ENCODE data around the gene DHX34. TPM values are rescaled to one million over a fixed set of nuclear protein-coding genes. Genes with fewer than 3 reads are reported as not detected.

Gene DHX34
- total RNA-seq, 4 donors from 2014 or later, result 10.7 to 20.8 (median 17.7) TPM

- 78 to 88% methylated on average over 13 of the region's 21 CpGs for WGBS, 2 donors
- peaks cover 0 to 94% (median 10%) of the 10 kb centered on the region in 4 donors for H3K27me3 ChIP-seq
Measured at GRCh38 chr19:47415953-47416642, 67.0 kb downstream of the DHX34 start.

GRCh38 chr19:47416643-47416985 is 67.5 kb downstream of the DHX34 start:
- WGBS, 2 donors, result 27 to 45% methylated on average over 6 to 7 of the region's 12 CpGs
- Histone ChIP-seq H3K4me1 (peaks cover 7 to 39% (median 12%) of the 10 kb centered on the region in 3 donors), H3K4me3 (no peak overlapping the region), H3K9me3 (no peaks in the 10 kb centered on the region), H3K36me3 (no peaks in the 10 kb centered on the region), H3K27me3 (peaks cover 0 to 94% (median 15%) of the 10 kb centered on the region in 4 donors), H3K27ac (no peak overlapping the region)
- TF ChIP-seq POLR2A (IDR thresholded peaks at IDR 0.05) (no peak), CTCF (IDR thresholded peaks at IDR 0.05) (no peak)
- no peak for DNase-seq
- intact Hi-C loops (cut with DNase I), result no loop called here

More at GRCh38 chr19:47415953-47416642, 67.0 kb downstream of the DHX34 start:
- no peak overlapping the region for H3K4me3 ChIP-seq
- intact Hi-C loops (cut with DNase I), result no loop called here
- DNase-seq, result no peak
- H3K9me3 ChIP-seq, result no peaks in the 10 kb centered on the region
- TF ChIP-seq CTCF (IDR thresholded peaks at IDR 0.05) (no peak), POLR2A (IDR thresholded peaks at IDR 0.05) (no peak)
- no peaks in the 10 kb centered on the region for H3K36me3 ChIP-seq
- peaks cover 7 to 33% (median 12%) of the 10 kb centered on the region in 3 donors for H3K4me1 ChIP-seq
- H3K27ac ChIP-seq, result no peak overlapping the region

- TF ChIP-seq POLR2A (IDR thresholded peaks at IDR 0.05), result no peak
- Histone ChIP-seq H3K4me1 (peaks cover 7 to 44% (median 12%) of the 10 kb centered on the region in 3 donors), H3K4me3 (peak overlapping the region in 1 of 4 donors; percentile 69), H3K9me3 (no peaks in the 10 kb centered on the region), H3K27me3 (peaks cover 0 to 96% (median 20%) of the 10 kb centered on the region in 4 donors), H3K36me3 (no peaks in the 10 kb centered on the region), H3K27ac (no peak overlapping the region)
- no peak for DNase-seq
- intact Hi-C loops (cut with DNase I), result no loop called here
- WGBS, 2 donors, result 11% methylated on average over 6 to 11 of the region's 18 CpGs
Measured at GRCh38 chr19:47417107-47417745, 68.1 kb downstream of the DHX34 start.

- H3K27me3 ChIP-seq, result peaks cover 0 to 97% (median 22%) of the 10 kb centered on the region in 4 donors
- H3K4me1 ChIP-seq, result peaks cover 7 to 44% (median 12%) of the 10 kb centered on the region in 3 donors
- H3K9me3 ChIP-seq, result no peaks in the 10 kb centered on the region
- peak overlapping the region in 3 of 4 donors; percentile 41 to 69 (median 53) for H3K4me3 ChIP-seq
- peak overlapping the region in 1 of 4 donors; percentile 68 for H3K27ac ChIP-seq
- 4 to 5% methylated on average over 21 to 31 of the region's 34 CpGs for WGBS, 2 donors
- no peak for TF ChIP-seq POLR2A (IDR thresholded peaks at IDR 0.05)
- TF ChIP-seq CTCF (IDR thresholded peaks at IDR 0.05), result no peak
- no peak for DNase-seq
- no peaks in the 10 kb centered on the region for H3K36me3 ChIP-seq
- intact Hi-C loops (cut with DNase I), result no loop called here
Measured at GRCh38 chr19:47417746-47418691, 68.9 kb downstream of the DHX34 start.

GRCh38 chr19:47418692-47419029 is 69.5 kb downstream of the DHX34 start:
- Histone ChIP-seq H3K36me3 (no peaks in the 10 kb centered on the region), H3K4me3 (peak overlapping the region; percentile 10 to 69 (median 47)), H3K9me3 (no peaks in the 10 kb centered on the region), H3K4me1 (peaks cover 7 to 44% (median 12%) of the 10 kb centered on the region in 3 donors), H3K27me3 (peaks cover 0 to 98% (median 26%) of the 10 kb centered on the region in 4 donors), H3K27ac (peak overlapping the region in 2 of 4 donors; percentile 49 to 68)
- intact Hi-C loops (cut with DNase I), result no loop called here
- TF ChIP-seq CTCF (IDR thresholded peaks at IDR 0.05), result no peak
- TF ChIP-seq POLR2A (IDR thresholded peaks at IDR 0.05), result no peak
- 0 to 3% methylated on average over 7 to 9 of the region's 9 CpGs for WGBS, 2 donors
- DNase-seq, result no peak

Measured in esophagus squamous epithelium (tissue), 5 donors.